HepG2 (cell line): ENCODE measurements around the gene ZNF771. TPM values are rescaled to one million over a fixed set of nuclear protein-coding genes. Genes with fewer than 3 reads are reported as not detected.

Experiments used
- ATAC-seq: fragments of 200-7000 bp; cut with Tn5 transposase; 3 replicates; pipeline ENCODE4 v1.9.1; 2020; ENCODE audit warnings: mild to moderate bottlenecking, moderate library complexity
- BruUV-seq: library from RNA; stranded (reverse); fragments of 400-500 nt; replicated peaks from 2 replicates; lab custom pipeline; 2021; lab: Mats Ljungman, UMichigan
- CTCF ChIA-PET: fragments of 300-600 bp; formaldehyde crosslinking; extraction: SDS; loops from one replicate; lab custom pipeline; 2021; ENCODE audit warnings: low total read pairs, inconsistent platforms, low intra/inter-chr PET ratio; lab: Yijun Ruan, JAX
- POLR2A ChIA-PET: fragments of 350-600 bp; sonication (Branson Sonifier 250); formaldehyde crosslinking; loops from one replicate; lab custom pipeline; 2020; ENCODE audit warnings: antibody characterized with exemption, inconsistent platforms; lab: Yijun Ruan, JAX
- DNase-seq: peaks from one replicate; pipeline ENCODE4 v3.0.0-alpha.2; 2015; ENCODE audit warnings: low spot score
- FAIRE-seq: peaks from 3 replicates; lab custom pipeline; 2011; peaks lifted over from hg19 to GRCh38; lab: Jason Lieb, UNC
- H2AFZ ChIP-seq: one replicate; pipeline ENCODE4 v1.6.1; 2011; ENCODE audit warnings: low read length, inconsistent platforms
- H3K27ac ChIP-seq: fragments of 300-600 bp; 3 replicates; pipeline ENCODE4 v1.8.0; 2011; ENCODE audit warnings: mixed run types, mild to moderate bottlenecking, mixed read lengths, low read length, inconsistent platforms; ENCODE audit not compliant: insufficient read depth; ENCODE audit errors: extremely low read length
- H3K27me3 ChIP-seq, 2 experiments: fragments of 200-600 bp in 1 of 2; 2 replicates in 1 of 2; 3 replicates in 1 of 2; pipeline versions ENCODE4 v1.6.0 to v1.8.0; 2011; ENCODE audit warnings: low read length in 2 of 2, mild to moderate bottlenecking in 2 of 2, moderate library complexity in 2 of 2, inconsistent platforms in 1 of 2; ENCODE audit not compliant: insufficient read depth in 2 of 2, control insufficient read depth in 1 of 2
- H3K36me3 ChIP-seq, 2 experiments: fragments of 200-600 bp in 1 of 2; replicated peaks in 1 of 2; 2 replicates in 1 of 2; 3 replicates in 1 of 2; pipeline versions ENCODE4 v1.5.1 to v1.8.0; 2011; ENCODE audit warnings: low read length in 2 of 2, inconsistent platforms in 1 of 2; ENCODE audit not compliant: insufficient read depth in 2 of 2, control insufficient read depth in 1 of 2
- H3K4me1 ChIP-seq: 2 replicates; pipeline ENCODE4 v1.5.1; 2012; ENCODE audit warnings: low read length, inconsistent platforms; ENCODE audit not compliant: insufficient read depth
- H3K4me2 ChIP-seq: 2 replicates; pipeline ENCODE4 v1.6.0; 2011; ENCODE audit warnings: low read depth, low read length, inconsistent platforms
- H3K4me3 ChIP-seq, 3 experiments: fragments of 200-600 bp in 1 of 3; sonication (generic), shearing (Covaris generic) in 1 of 3; replicated peaks in 1 of 3; 2 replicates each; pipeline ENCODE4 v1.5.1; 2011 to 2016; ENCODE audit warnings: low read length in 3 of 3, inconsistent platforms in 2 of 3, low read depth in 2 of 3, mild to moderate bottlenecking in 2 of 3, control low read depth in 1 of 3, mixed read lengths in 1 of 3; ENCODE audit not compliant: insufficient read depth in 1 of 3
- H3K79me2 ChIP-seq: one replicate; pipeline ENCODE4 v1.6.1; 2011; ENCODE audit warnings: low read length, inconsistent platforms; ENCODE audit not compliant: insufficient read depth
- H3K9ac ChIP-seq: 2 replicates; pipeline ENCODE4 v1.6.0; 2011; ENCODE audit warnings: mild to moderate bottlenecking, low read depth, low read length, inconsistent platforms; ENCODE audit not compliant: insufficient read depth
- H3K9me3 ChIP-seq: 2 replicates; pipeline ENCODE4 v1.5.1; 2012; ENCODE audit warnings: mild to moderate bottlenecking, low read length
- H4K20me1 ChIP-seq: 2 replicates; pipeline ENCODE4 v1.6.0; 2011; ENCODE audit warnings: inconsistent platforms, mild to moderate bottlenecking, low read length, moderate library complexity; ENCODE audit not compliant: insufficient read depth
- ATF7-NPFF ChIP-seq: sonication (generic); formaldehyde crosslinking; IDR thresholded peaks from 2 replicates; pipeline ENCODE4 v1.8.1; 2023; ENCODE audit warnings: mild to moderate bottlenecking, low read depth, missing genetic modification reagents, moderate library complexity
- CBX5 ChIP-seq: sonication (generic); formaldehyde crosslinking; IDR thresholded peaks from 2 replicates; pipeline ENCODE4 v1.4.0; 2020; ENCODE audit warnings: missing genetic modification reagents, borderline replicate concordance
- ETV6 ChIP-seq: sonication (generic); formaldehyde crosslinking; conservative IDR thresholded peaks from 2 replicates; pipeline ENCODE4 v1.4.0; 2020; ENCODE audit warnings: missing genetic modification reagents
- JUN ChIP-seq: sonication (generic); formaldehyde crosslinking; IDR thresholded peaks from 2 replicates; pipeline ENCODE4 v1.4.0; 2020; ENCODE audit warnings: mild to moderate bottlenecking, missing genetic modification reagents
- KLF11 ChIP-seq: IDR thresholded peaks from 2 replicates; pipeline ENCODE4 v1.6.1; 2016; ENCODE audit warnings: missing compliant biosample characterization
- NKX3-1 ChIP-seq: sonication (generic); formaldehyde crosslinking; IDR thresholded peaks from 2 replicates; pipeline ENCODE4 v1.5.0; 2020; ENCODE audit warnings: missing genetic modification reagents
- PRMT3 ChIP-seq: sonication (generic); formaldehyde crosslinking; IDR thresholded peaks from 2 replicates; pipeline ENCODE4 v1.8.1; 2022; ENCODE audit warnings: low read depth, mild to moderate bottlenecking, moderate library complexity, missing genetic modification reagents, borderline replicate concordance
- RAD51 ChIP-seq: fragments of 450-650 bp; IDR thresholded peaks from 2 replicates; pipeline ENCODE4 v1.6.1; 2016; ENCODE audit warnings: borderline replicate concordance
- SOX13 ChIP-seq, 3 experiments: fragments of 450-650 bp in 1 of 3; sonication (generic) in 1 of 3; formaldehyde crosslinking in 1 of 3; IDR thresholded peaks in 2 of 3; conservative IDR thresholded peaks in 1 of 3; 2 replicates each; pipeline versions ENCODE4 v1.5.0 to v1.6.1; 2016 to 2020; ENCODE audit warnings: antibody characterized with exemption in 1 of 3, mild to moderate bottlenecking in 1 of 3, missing compliant biosample characterization in 1 of 3, missing genetic modification reagents in 1 of 3, moderate library complexity in 1 of 3
- TCF7 ChIP-seq: sonication (generic); IDR thresholded peaks from 2 replicates; pipeline ENCODE4 v1.6.1; 2016; ENCODE audit warnings: antibody characterized with exemption, low read depth
- TERF1 ChIP-seq: sonication (generic); formaldehyde crosslinking; IDR thresholded peaks from 2 replicates; pipeline ENCODE4 v1.8.0; 2022; ENCODE audit warnings: mild to moderate bottlenecking, missing genetic modification reagents, moderate library complexity
- ZBTB1 ChIP-seq: sonication (generic); formaldehyde crosslinking; IDR thresholded peaks from 2 replicates; pipeline ENCODE4 v1.4.0; 2020; ENCODE audit warnings: missing genetic modification reagents, borderline replicate concordance
- ZNF121 ChIP-seq: sonication (generic); formaldehyde crosslinking; IDR thresholded peaks from 2 replicates; pipeline ENCODE4 v1.5.0; 2020; ENCODE audit warnings: mild to moderate bottlenecking, missing genetic modification reagents
- ZNF510 ChIP-seq: sonication (generic); formaldehyde crosslinking; IDR thresholded peaks from 2 replicates; pipeline ENCODE4 v1.4.0; 2020; ENCODE audit warnings: low read depth, mild to moderate bottlenecking, missing genetic modification reagents
- ZNF556 ChIP-seq: sonication (generic); formaldehyde crosslinking; IDR thresholded peaks from 2 replicates; pipeline ENCODE4 v1.4.0; 2020; ENCODE audit warnings: mild to moderate bottlenecking, missing genetic modification reagents, borderline replicate concordance
- ZNF672 ChIP-seq: sonication (generic); formaldehyde crosslinking; IDR thresholded peaks from 2 replicates; pipeline ENCODE4 v1.8.1; 2022; ENCODE audit warnings: missing genetic modification reagents
- ZNF678 ChIP-seq: sonication (generic); formaldehyde crosslinking; IDR thresholded peaks from 2 replicates; pipeline ENCODE4 v1.4.0; 2020; ENCODE audit warnings: mild to moderate bottlenecking, missing genetic modification reagents
- ZNF775 ChIP-seq: sonication (generic); formaldehyde crosslinking; IDR thresholded peaks from 2 replicates; pipeline ENCODE4 v1.4.0; 2020; ENCODE audit warnings: missing genetic modification reagents, mild to moderate bottlenecking, moderate library complexity, borderline replicate concordance
- ZNF777 ChIP-seq: sonication (generic); formaldehyde crosslinking; IDR thresholded peaks from 2 replicates; pipeline ENCODE4 v1.4.0; 2020; ENCODE audit warnings: missing genetic modification reagents
- WGBS: methylation state at CpG from one replicate; pipeline ENCODE4 v1.1.6; 2017; ENCODE audit warnings: low lambda C conversion rate; 5-methylcytosine and 5-hydroxymethylcytosine counted together
- in situ Hi-C: cut with HindIII; loops from 2 replicates; pipeline ENCODE4 v1.10.0; 2017; ENCODE audit warnings: low pct_unique_long_range_greater_than_20kb; ENCODE audit not compliant: extremely low pct_ligation_motif_present
- intact Hi-C: fragments of 100-400 bp; cut with micrococcal nuclease; formaldehyde crosslinking; loops from one replicate; pipeline ENCODE4 v1.10.0; 2022; ENCODE audit not compliant: unreplicated experiment
- polyA plus RNA-seq, 8 experiments: library from polyadenylated mRNA; depleted of rRNA in 3 of 8; stranded (reverse) in 7 of 8; unstranded in 1 of 8; fragments of >200 nt; fragmentation: Illumina TruSeq in 4 of 8; extraction: Trizol in 4 of 8; gene quantifications; 2 replicates each; pipeline versions ENCODE4 v1.2.1 to v1.2.3, GENCODE V29; 2011 to 2016; ENCODE audit warnings: low read depth in 4 of 8, missing spikeins in 1 of 8, mixed read lengths in 1 of 8; ENCODE audit not compliant: insufficient read depth in 1 of 8
- total RNA-seq, 5 experiments: library from RNA; depleted of rRNA; stranded (reverse); fragments of >200 nt; fragmentation: Illumina TruSeq; extraction: Trizol; gene quantifications; 2 replicates each; pipeline ENCODE4 v1.2.3, GENCODE V29; 2016; ENCODE audit warnings: low read depth in 1 of 5
- TF ChIP-seq, protein P1 (sequence below): sonication (generic); formaldehyde crosslinking; IDR thresholded peaks from 2 replicates; pipeline ENCODE4 v1.8.1; 2023; ENCODE audit warnings: mild to moderate bottlenecking, moderate library complexity, missing genetic modification reagents

The ZNF771 gene
- total and polyA plus RNA-seq, 2 of the 13 experiments (the other 11 are each of a cell fraction or from before 2014, with no cell fraction given), result 5.0 to 11.8 TPM

- TF ChIP-seq TERF1 (CRISPR knock-in tag) (no peak), ATF7-NPFF (CRISPR knock-in tag) (no peak), PRMT3 (CRISPR knock-in tag) (0 out of 2 replicates have a peak, but pooled peaks have one; percentile 3), ZNF775 (CRISPR knock-in tag) (no peak), CBX5 (CRISPR knock-in tag) (no peak), TCF7 (no peak), ZBTB1 (CRISPR knock-in tag) (0 out of 2 replicates have a peak, but pooled peaks have one; percentile 5), ZNF678 (no peak), ZNF556 (0 out of 2 replicates have a peak, but pooled peaks have one; percentile 48)
Measured at GRCh38 chr16:30429418-30429677, 21.9 kb downstream of the ZNF771 start (continued).

GRCh38 chr16:30429678-30430427 lies 22.4 kb downstream of the ZNF771 start, which contains the start of gene DCTPP1:
TSS of gene DCTPP1 (minus strand) at chr16:30430030. CDS start at chr16:30429980, 50 bp downstream.
- H3K9me3 ChIP-seq, result no peaks in the 10 kb centered on the region
- H3K79me2 ChIP-seq, result peaks cover 26% of the 10 kb centered on the region
- under 1% methylated on average over 32 of the region's 49 CpGs for WGBS
- intact Hi-C loops (loop anchor here (1.0 to 2.0 kb wide), 4 partner anchors 97 to 199 kb away; partner anchors contain the start of genes ZNF747 and ZNF768), in situ Hi-C loops (loop anchor here (10.0 kb wide), 1 partner anchor 175 kb away; no protein-coding TSS in a partner anchor)
- ATAC-seq (peak; percentile 98), FAIRE-seq (peak; percentile 98), DNase-seq (peak; percentile 100)
- no peaks in the 10 kb centered on the region for H4K20me1 ChIP-seq
- H3K9ac ChIP-seq, result peak within 1 kb of the TSS; percentile 73
- peaks cover 0 to 3% of the 10 kb centered on the region in 2 experiments; a peak in 2 of 5 replicates for H3K27me3 ChIP-seq
- peak within 1 kb of the TSS; percentile 62 to 84 (median 78) for H3K4me3 ChIP-seq
- peaks cover 11 to 18% of the 10 kb centered on the region in 2 experiments; a peak in 4 of 5 replicates for H3K36me3 ChIP-seq
- ChIA-PET CTCF (interaction anchor here (0.6 to 1.9 kb wide), 10 partner anchors 12 to 199 kb away, joined by 3 to 13 read pairs (median 4); partner anchors contain the start of genes SEPHS2, ZNF48 and ZNF747), POLR2A (interaction anchor here (0.5 to 2.3 kb wide), 42 partner anchors 9 to 290 kb away, joined by 3 to 50 read pairs (median 7); partner anchors contain the start of genes CD2BP2, FBRS, TBC1D10B and ZNF48)
- peak within 1 kb of the TSS; percentile 89 for H3K4me2 ChIP-seq
- no TSS peak for BruUV-seq
- H3K27ac ChIP-seq, result peak within 1 kb of the TSS; percentile 55
- peaks cover 56% of the 10 kb centered on the region for H3K4me1 ChIP-seq
- peak within 1 kb of the TSS; percentile 79 for H2AFZ ChIP-seq
- peak; percentile 68; the same call in 1 of the 2 replicates for TF ChIP-seq KLF11 (CRISPR knock-in tag)
- 0 out of 2 replicates have a peak, but pooled peaks have one; percentile 42 for TF ChIP-seq JUN
- peak; percentile 51; the same call in 1 of the 2 replicates for TF ChIP-seq ETV6 (CRISPR knock-in tag)
- peak; percentile 26 for TF ChIP-seq ZNF510
- TF ChIP-seq ZNF672 (CRISPR knock-in tag), result no peak
- no peak for TF ChIP-seq SOX13 (IDR thresholded peaks at IDR 0.05)
- no peak; a peak in 2 of 4 replicates for TF ChIP-seq SOX13 (CRISPR knock-in tag; conservative IDR thresholded peaks at IDR 0.05 in 1 of 2, IDR thresholded peaks at IDR 0.05 in 1 of 2)
- TF ChIP-seq, protein P1, sequence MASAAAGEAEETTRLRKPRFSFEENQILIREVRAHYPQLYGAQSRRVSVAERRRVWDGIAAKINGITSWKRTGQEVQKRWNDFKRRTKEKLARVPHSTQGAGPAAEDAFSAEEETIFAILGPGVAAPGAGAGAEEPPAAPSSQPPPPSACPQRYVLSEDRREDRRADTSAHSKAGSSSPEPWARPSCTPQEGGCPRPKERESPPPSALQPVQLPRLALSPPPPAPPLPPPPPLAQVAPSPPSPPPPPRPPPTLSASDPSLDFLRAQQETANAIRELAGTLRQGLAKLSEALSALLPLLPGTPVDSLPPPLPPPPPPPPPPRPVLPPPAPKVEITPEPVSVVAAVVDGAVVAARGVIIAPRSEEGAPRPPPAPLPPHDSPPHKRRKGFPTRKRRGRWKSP (CRISPR knock-in tag), result peak; percentile 93
- TF ChIP-seq ZNF121 (CRISPR knock-in tag), result no peak; the same call in 1 of the 2 replicates
- TF ChIP-seq ZNF777 (CRISPR knock-in tag), result no peak
- no peak for TF ChIP-seq RAD51
- TF ChIP-seq NKX3-1 (CRISPR knock-in tag), result no peak; the same call in none of the 2 replicates
